Nephron progenitor cell (in vitro differentiated cells): ENCODE measurements around the gene DMGDH.

Source experiments
- DNase-seq: peaks from one replicate; pipeline ENCODE4 v3.0.0; 2021
- H3K27ac Mint-ChIP-seq: 2 replicates; pipeline ENCODE4 v1.8.0; 2021; ENCODE audit warnings: mild to moderate bottlenecking, moderate library complexity, mixed read lengths
- H3K27me3 Mint-ChIP-seq: 2 replicates; pipeline ENCODE4 v1.8.0; 2021; ENCODE audit warnings: mild to moderate bottlenecking, low read depth, mixed read lengths; ENCODE audit not compliant: poor library complexity
- H3K36me3 Mint-ChIP-seq: 2 replicates; pipeline ENCODE4 v1.8.0; 2021; ENCODE audit warnings: low read depth, mixed read lengths
- H3K4me1 Mint-ChIP-seq: 2 replicates; pipeline ENCODE4 v1.8.0; 2021; ENCODE audit warnings: mixed read lengths
- H3K4me3 Mint-ChIP-seq: 2 replicates; pipeline ENCODE4 v1.8.0; 2021; ENCODE audit warnings: mild to moderate bottlenecking, moderate library complexity, mixed read lengths
- H3K9me3 Mint-ChIP-seq: 2 replicates; pipeline ENCODE4 v1.8.0; 2021; ENCODE audit warnings: mild to moderate bottlenecking, moderate library complexity, mixed read lengths
- TF ChIP-seq, protein P1 (sequence below): fragments of 200-600 bp; sonication (generic); IDR thresholded peaks from 2 replicates; pipeline ENCODE4 v1.5.0; 2021; ENCODE audit warnings: antibody characterized with exemption

The DMGDH gene

GRCh38 chr5:78995521-78996007 is 73.9 kb downstream of the DMGDH start:
- TF ChIP-seq, protein P1, sequence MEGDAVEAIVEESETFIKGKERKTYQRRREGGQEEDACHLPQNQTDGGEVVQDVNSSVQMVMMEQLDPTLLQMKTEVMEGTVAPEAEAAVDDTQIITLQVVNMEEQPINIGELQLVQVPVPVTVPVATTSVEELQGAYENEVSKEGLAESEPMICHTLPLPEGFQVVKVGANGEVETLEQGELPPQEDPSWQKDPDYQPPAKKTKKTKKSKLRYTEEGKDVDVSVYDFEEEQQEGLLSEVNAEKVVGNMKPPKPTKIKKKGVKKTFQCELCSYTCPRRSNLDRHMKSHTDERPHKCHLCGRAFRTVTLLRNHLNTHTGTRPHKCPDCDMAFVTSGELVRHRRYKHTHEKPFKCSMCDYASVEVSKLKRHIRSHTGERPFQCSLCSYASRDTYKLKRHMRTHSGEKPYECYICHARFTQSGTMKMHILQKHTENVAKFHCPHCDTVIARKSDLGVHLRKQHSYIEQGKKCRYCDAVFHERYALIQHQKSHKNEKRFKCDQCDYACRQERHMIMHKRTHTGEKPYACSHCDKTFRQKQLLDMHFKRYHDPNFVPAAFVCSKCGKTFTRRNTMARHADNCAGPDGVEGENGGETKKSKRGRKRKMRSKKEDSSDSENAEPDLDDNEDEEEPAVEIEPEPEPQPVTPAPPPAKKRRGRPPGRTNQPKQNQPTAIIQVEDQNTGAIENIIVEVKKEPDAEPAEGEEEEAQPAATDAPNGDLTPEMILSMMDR = no peak
- Mint-ChIP-seq H3K4me3 (no peak overlapping the region), H3K27ac (no peak overlapping the region), H3K4me1 (no peaks in the 10 kb centered on the region), H3K27me3 (peaks cover 14% of the 10 kb centered on the region), H3K36me3 (no peaks in the 10 kb centered on the region), H3K9me3 (peaks cover 18% of the 10 kb centered on the region)
- DNase-seq = no peak

GRCh38 chr5:78993165-78993564 is 76.3 kb downstream of the DMGDH start:
- peaks cover 14% of the 10 kb centered on the region for H3K9me3 Mint-ChIP-seq
- no peaks in the 10 kb centered on the region for H3K36me3 Mint-ChIP-seq
- no peak overlapping the region for H3K4me3 Mint-ChIP-seq
- no peak for DNase-seq
- no peak overlapping the region for H3K27ac Mint-ChIP-seq
- H3K4me1 Mint-ChIP-seq = no peaks in the 10 kb centered on the region
- H3K27me3 Mint-ChIP-seq = peaks cover 11% of the 10 kb centered on the region
- TF ChIP-seq, protein P1 = no peak

GRCh38 chr5:78992146-78992545 is 77.3 kb downstream of the DMGDH start:
- Mint-ChIP-seq H3K4me1 (no peaks in the 10 kb centered on the region), H3K36me3 (no peaks in the 10 kb centered on the region)
- no peak for DNase-seq

GRCh38 chr5:78989080-78989479 is 80.4 kb downstream of the DMGDH start:
- TF ChIP-seq, protein P1 = no peak
- no peak for DNase-seq
- peaks cover 19% of the 10 kb centered on the region for H3K27me3 Mint-ChIP-seq
- H3K4me1 Mint-ChIP-seq = peaks cover 16% of the 10 kb centered on the region
- H3K4me3 Mint-ChIP-seq = no peak overlapping the region
- H3K9me3 Mint-ChIP-seq = no peaks in the 10 kb centered on the region
- no peak overlapping the region for H3K27ac Mint-ChIP-seq
- no peaks in the 10 kb centered on the region for H3K36me3 Mint-ChIP-seq

More at GRCh38 chr5:78992146-78992545, 77.3 kb downstream of the DMGDH start:
- TF ChIP-seq, protein P1 = no peak
- Mint-ChIP-seq H3K9me3 (peaks cover 14% of the 10 kb centered on the region), H3K4me3 (no peak overlapping the region), H3K27ac (no peak overlapping the region), H3K27me3 (peaks cover 19% of the 10 kb centered on the region)

GRCh38 chr5:78985725-78986223 is 83.7 kb downstream of the DMGDH start:
- TF ChIP-seq, protein P1 = no peak
- Mint-ChIP-seq H3K4me3 (peak overlapping the region; percentile 92), H3K4me1 (peaks cover 27% of the 10 kb centered on the region), H3K36me3 (no peaks in the 10 kb centered on the region), H3K27ac (peak overlapping the region; percentile 88), H3K9me3 (no peaks in the 10 kb centered on the region), H3K27me3 (peaks cover 9% of the 10 kb centered on the region)
- peak; percentile 12 for DNase-seq

GRCh38 chr5:78985116-78985724 is 84.3 kb downstream of the DMGDH start, which contains the start of gene ARSB:
ARSB (minus strand) TSS chr5:78985310; CDS start chr5:78985248, 62 bp downstream.
- peak; percentile 66 for DNase-seq
- no peaks in the 10 kb centered on the region for H3K9me3 Mint-ChIP-seq
- peak within 1 kb of the TSS; percentile 88 for H3K27ac Mint-ChIP-seq
- TF ChIP-seq, protein P1 = no peak
- peak within 1 kb of the TSS; percentile 92 for H3K4me3 Mint-ChIP-seq
- H3K4me1 Mint-ChIP-seq = peaks cover 27% of the 10 kb centered on the region
- H3K27me3 Mint-ChIP-seq = peaks cover 8% of the 10 kb centered on the region
- H3K36me3 Mint-ChIP-seq = no peaks in the 10 kb centered on the region
